PC-3 (cell line): ENCODE data around the gene MED12L. TPM values are rescaled to one million over a fixed set of nuclear protein-coding genes. Genes with fewer than 3 reads are reported as not detected.

Experiments used
- ATAC-seq: fragments of 200-7000 bp; cut with Tn5 transposase; 2 replicates; pipeline ENCODE4 v1.9.1; 2020; ENCODE audit warnings: mild to moderate bottlenecking, moderate library complexity
- BruUV-seq: library from RNA; stranded (reverse); fragments of 400-500 nt; replicated peaks from 2 replicates; lab custom pipeline; 2021; lab: Mats Ljungman, UMichigan
- CTCF ChIA-PET: fragments of 300-600 bp; sonication (Branson Sonifier 250); formaldehyde crosslinking; loops from one replicate; lab custom pipeline; 2022; ENCODE audit warnings: antibody characterized with exemption; lab: Charles Lee
- POLR2A ChIA-PET: fragments of 300-600 bp; sonication (Branson Sonifier 250); formaldehyde crosslinking; loops from one replicate; lab custom pipeline; 2022; ENCODE audit warnings: antibody characterized with exemption; ENCODE audit not compliant: unreplicated experiment; lab: Charles Lee
- DNase-seq: peaks from one replicate; pipeline ENCODE4 v3.0.0-alpha.2; 2015
- H2AFZ ChIP-seq: fragments of 300-600 bp; sonication (generic); 2 replicates; pipeline ENCODE4 v1.6.0; 2016; ENCODE audit warnings: antibody characterized with exemption, low read length
- H3F3A ChIP-seq: fragments of 300-600 bp; sonication (generic); one replicate; pipeline ENCODE4 v1.6.0; 2017; ENCODE audit warnings: antibody characterized with exemption, low read length, control low read depth, mild to moderate bottlenecking; ENCODE audit not compliant: unreplicated experiment
- H3K27ac ChIP-seq: fragments of 300-600 bp; sonication (generic); 2 replicates; pipeline ENCODE4 v1.5.1; 2016; ENCODE audit warnings: mild to moderate bottlenecking, low read length
- H3K27me3 ChIP-seq: fragments of 300-600 bp; sonication (generic); 2 replicates; pipeline ENCODE4 v1.6.1; 2016; ENCODE audit warnings: low read length, mixed read lengths
- H3K36me3 ChIP-seq: fragments of 300-600 bp; sonication (generic); 2 replicates; pipeline ENCODE4 v1.6.1; 2016; ENCODE audit warnings: low read depth, mixed run types, low read length, mixed read lengths
- H3K4me1 ChIP-seq: fragments of 300-600 bp; sonication (generic); 2 replicates; pipeline ENCODE4 v1.5.1; 2016; ENCODE audit warnings: low read length; ENCODE audit not compliant: insufficient read depth
- H3K4me2 ChIP-seq: fragments of 300-600 bp; sonication (generic); 2 replicates; pipeline ENCODE4 v1.6.0; 2016; ENCODE audit warnings: low read length
- H3K4me3 ChIP-seq: fragments of 300-600 bp; sonication (generic); 2 replicates; pipeline ENCODE4 v1.5.1; 2016; ENCODE audit warnings: mild to moderate bottlenecking, low read length, mixed read lengths
- H3K79me2 ChIP-seq: fragments of 300-600 bp; sonication (generic); 2 replicates; pipeline ENCODE4 v1.6.1; 2017; ENCODE audit warnings: low read length, mixed read lengths
- H3K9ac ChIP-seq: fragments of 300-600 bp; sonication (generic); 2 replicates; pipeline ENCODE4 v1.6.0; 2016; ENCODE audit warnings: mild to moderate bottlenecking, low read length
- H3K9me2 ChIP-seq: fragments of 300-600 bp; sonication (generic); replicated peaks from 2 replicates; pipeline ENCODE4 v1.6.1; 2016; ENCODE audit warnings: mixed run types, low read length, mixed read lengths
- H3K9me3 ChIP-seq: fragments of 300-600 bp; sonication (generic); 2 replicates; pipeline ENCODE4 v1.6.1; 2016; ENCODE audit warnings: low read length, mixed read lengths
- H4K20me1 ChIP-seq: fragments of 300-600 bp; sonication (generic); 2 replicates; pipeline ENCODE4 v1.6.1; 2016; ENCODE audit warnings: low read length, mixed read lengths
- EZH2 ChIP-seq: fragments of 300-600 bp; sonication (generic); IDR thresholded peaks from one replicate; pipeline ENCODE4 v1.6.1; 2017; ENCODE audit warnings: antibody characterized with exemption, mild to moderate bottlenecking, low read length; ENCODE audit not compliant: unreplicated experiment
- EZH2phosphoT487 ChIP-seq: fragments of 300-600 bp; sonication (generic); IDR thresholded peaks from 2 replicates; pipeline ENCODE4 v1.6.1; 2018; ENCODE audit warnings: mild to moderate bottlenecking, antibody characterized with exemption, low read length, borderline replicate concordance
- intact Hi-C: fragments of 100-400 bp; cut with micrococcal nuclease; formaldehyde crosslinking; loops from 2 replicates; pipeline ENCODE4 v1.9.0; 2023
- total RNA-seq: library from RNA; depleted of rRNA; stranded (reverse); fragments of >200 nt; gene quantifications from 2 replicates; pipeline ENCODE4 v1.2.3, GENCODE V29; 2014
- TF ChIP-seq, protein P1 (sequence below): fragments of 300-600 bp; sonication (generic); conservative IDR thresholded peaks from 2 replicates; pipeline ENCODE4 v1.5.1; 2017; ENCODE audit warnings: antibody characterized with exemption, low read depth, mild to moderate bottlenecking, low read length

The MED12L gene
- total RNA-seq, 1 experiment from 2014 or later: 0.55 TPM

DNA sequence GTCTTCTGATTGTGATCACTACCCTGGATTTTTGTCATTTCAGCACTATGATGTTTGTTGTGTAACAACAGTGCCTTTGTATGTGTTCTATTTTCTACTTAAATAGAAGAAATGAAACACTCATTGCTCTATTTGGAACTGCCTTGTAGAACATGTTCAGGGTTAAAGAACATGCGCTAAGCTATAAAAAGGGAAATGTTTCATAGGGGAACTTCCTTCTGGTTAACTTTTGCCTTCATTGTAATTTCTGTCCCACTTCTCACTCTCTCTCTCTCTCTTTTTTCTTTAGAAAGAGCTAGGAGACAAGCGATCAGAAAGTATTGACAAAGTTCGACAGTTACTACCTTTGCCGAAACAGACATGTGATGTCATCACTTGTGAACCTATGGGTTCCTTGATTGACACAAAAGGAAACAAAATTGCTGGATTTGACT is 299.3 kb downstream of the MED12L start, which contains the start of gene P2RY12:
Gene P2RY12 (minus strand): TSS at position 13 of the 434 bp plus-strand sequence. CDS start 45,908 bp downstream, outside the sequence.
- intact Hi-C loops: no loop called here
- Histone ChIP-seq H3K4me2 (no peak within 1 kb of the TSS), H3F3A (no peaks in the 10 kb centered on the region), H3K4me3 (no peak within 1 kb of the TSS), H3K9me3 (no peaks in the 10 kb centered on the region), H2AFZ (no peak within 1 kb of the TSS), H4K20me1 (no peaks in the 10 kb centered on the region), H3K9ac (no peak within 1 kb of the TSS), H3K79me2 (no peaks in the 10 kb centered on the region), H3K27ac (no peak within 1 kb of the TSS), H3K4me1 (no peaks in the 10 kb centered on the region), H3K9me2 (no peaks in the 10 kb centered on the region), H3K36me3 (no peaks in the 10 kb centered on the region), H3K27me3 (no peaks in the 10 kb centered on the region)
- BruUV-seq: no TSS peak
- ChIA-PET CTCF (interaction anchor here (1.0 kb wide), 1 partner anchor 55 kb away, joined by 5 read pairs; no protein-coding TSS in a partner anchor), POLR2A (no interaction called here)
- no peak for ATAC-seq
- no peak for DNase-seq
- no peak for TF ChIP-seq EZH2
- TF ChIP-seq, protein P1, sequence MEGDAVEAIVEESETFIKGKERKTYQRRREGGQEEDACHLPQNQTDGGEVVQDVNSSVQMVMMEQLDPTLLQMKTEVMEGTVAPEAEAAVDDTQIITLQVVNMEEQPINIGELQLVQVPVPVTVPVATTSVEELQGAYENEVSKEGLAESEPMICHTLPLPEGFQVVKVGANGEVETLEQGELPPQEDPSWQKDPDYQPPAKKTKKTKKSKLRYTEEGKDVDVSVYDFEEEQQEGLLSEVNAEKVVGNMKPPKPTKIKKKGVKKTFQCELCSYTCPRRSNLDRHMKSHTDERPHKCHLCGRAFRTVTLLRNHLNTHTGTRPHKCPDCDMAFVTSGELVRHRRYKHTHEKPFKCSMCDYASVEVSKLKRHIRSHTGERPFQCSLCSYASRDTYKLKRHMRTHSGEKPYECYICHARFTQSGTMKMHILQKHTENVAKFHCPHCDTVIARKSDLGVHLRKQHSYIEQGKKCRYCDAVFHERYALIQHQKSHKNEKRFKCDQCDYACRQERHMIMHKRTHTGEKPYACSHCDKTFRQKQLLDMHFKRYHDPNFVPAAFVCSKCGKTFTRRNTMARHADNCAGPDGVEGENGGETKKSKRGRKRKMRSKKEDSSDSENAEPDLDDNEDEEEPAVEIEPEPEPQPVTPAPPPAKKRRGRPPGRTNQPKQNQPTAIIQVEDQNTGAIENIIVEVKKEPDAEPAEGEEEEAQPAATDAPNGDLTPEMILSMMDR: no peak
- no peak for TF ChIP-seq EZH2phosphoT487

DNA sequence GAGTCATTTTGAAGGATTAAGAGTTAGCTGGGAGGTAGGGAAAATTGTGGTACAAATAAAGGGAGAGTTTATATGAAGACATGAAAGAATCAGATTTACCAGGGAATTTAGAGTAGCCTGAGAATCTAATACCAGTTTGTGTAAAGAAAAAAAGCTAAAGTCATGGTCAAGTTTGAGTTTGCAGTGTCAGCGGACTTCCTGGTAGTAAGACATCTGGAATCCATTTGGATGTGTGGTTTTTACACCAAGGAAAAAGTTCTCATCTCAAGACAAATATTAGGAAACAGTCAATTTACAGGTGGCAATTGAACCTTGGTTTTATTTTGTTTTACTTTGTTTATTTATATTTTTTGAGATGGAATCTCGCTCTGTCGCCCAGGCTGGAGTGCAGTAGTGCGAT is 300.6 kb downstream of the MED12L start:
- H3K9me3 ChIP-seq: no peaks in the 10 kb centered on the region
- ATAC-seq: no peak
- DNase-seq: no peak
- H4K20me1 ChIP-seq: no peaks in the 10 kb centered on the region
- H3K36me3 ChIP-seq: no peaks in the 10 kb centered on the region
- ChIA-PET POLR2A (no interaction called here), CTCF (no interaction called here)
- TF ChIP-seq, protein P1: no peak
- TF ChIP-seq EZH2 (no peak), EZH2phosphoT487 (no peak)
- no peaks in the 10 kb centered on the region for H3K9me2 ChIP-seq
- H3K27me3 ChIP-seq: no peaks in the 10 kb centered on the region
- BruUV-seq: no TSS peak
- no peaks in the 10 kb centered on the region for H3F3A ChIP-seq
- H3K27ac ChIP-seq: no peak overlapping the region
- H2AFZ ChIP-seq: no peak overlapping the region
- no peak overlapping the region for H3K4me2 ChIP-seq
- no peaks in the 10 kb centered on the region for H3K4me1 ChIP-seq
- no peak overlapping the region for H3K4me3 ChIP-seq
- H3K79me2 ChIP-seq: no peaks in the 10 kb centered on the region
- H3K9ac ChIP-seq: no peak overlapping the region
- intact Hi-C loops: no loop called here

DNA sequence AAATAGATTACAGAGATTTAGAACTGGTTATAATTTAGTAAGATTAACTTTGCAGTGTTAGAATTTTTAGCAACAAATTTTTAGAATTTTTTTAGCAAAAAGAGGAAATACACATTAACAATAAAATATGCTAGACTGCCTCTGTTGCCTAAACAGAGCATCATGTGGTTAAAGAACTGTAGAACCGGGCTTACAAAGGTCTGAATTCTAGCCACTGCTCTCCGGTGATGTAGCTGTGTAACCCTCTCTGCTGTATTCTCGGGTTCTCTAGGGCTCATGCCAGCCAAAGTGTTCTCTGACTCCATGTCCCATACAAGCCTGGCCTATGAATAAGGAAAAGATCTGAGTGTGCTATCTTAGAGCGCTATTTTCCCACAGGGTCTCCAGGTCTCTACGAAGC is 302.0 kb downstream of the MED12L start:
- ATAC-seq: no peak
- H3K79me2 ChIP-seq: no peaks in the 10 kb centered on the region
- H3K36me3 ChIP-seq: no peaks in the 10 kb centered on the region
- H3K9ac ChIP-seq: no peak overlapping the region
- no peaks in the 10 kb centered on the region for H3K9me2 ChIP-seq
- H3F3A ChIP-seq: no peaks in the 10 kb centered on the region
- no peak for TF ChIP-seq EZH2phosphoT487
- TF ChIP-seq EZH2: no peak
- TF ChIP-seq, protein P1: no peak
- no peaks in the 10 kb centered on the region for H3K9me3 ChIP-seq
- H2AFZ ChIP-seq: no peak overlapping the region
- CTCF ChIA-PET: no interaction called here
- no peaks in the 10 kb centered on the region for H3K27me3 ChIP-seq
- H3K27ac ChIP-seq: no peak overlapping the region
- no TSS peak for BruUV-seq
- no peak overlapping the region for H3K4me3 ChIP-seq
- intact Hi-C loops: no loop called here
- no peaks in the 10 kb centered on the region for H4K20me1 ChIP-seq
- no peak overlapping the region for H3K4me2 ChIP-seq
- POLR2A ChIA-PET: no interaction called here
- no peak for DNase-seq
- no peaks in the 10 kb centered on the region for H3K4me1 ChIP-seq
